MM.1S (cell line): ENCODE measurements around the gene PTPRN2.

Experiments used
- CTCF ChIP-seq: fragments of 300-600 bp; sonication (generic); IDR thresholded peaks from 2 replicates; pipeline ENCODE4 v1.5.1; 2016; ENCODE audit warnings: antibody characterized with exemption, low read length, mixed read lengths
- EZH2 ChIP-seq: fragments of 300-600 bp; sonication (generic); optimal IDR thresholded peaks from 2 replicates; pipeline ENCODE3; 2017; ENCODE audit warnings: low read depth, mild to moderate bottlenecking, antibody characterized with exemption, low read length, mixed read lengths

DNA sequence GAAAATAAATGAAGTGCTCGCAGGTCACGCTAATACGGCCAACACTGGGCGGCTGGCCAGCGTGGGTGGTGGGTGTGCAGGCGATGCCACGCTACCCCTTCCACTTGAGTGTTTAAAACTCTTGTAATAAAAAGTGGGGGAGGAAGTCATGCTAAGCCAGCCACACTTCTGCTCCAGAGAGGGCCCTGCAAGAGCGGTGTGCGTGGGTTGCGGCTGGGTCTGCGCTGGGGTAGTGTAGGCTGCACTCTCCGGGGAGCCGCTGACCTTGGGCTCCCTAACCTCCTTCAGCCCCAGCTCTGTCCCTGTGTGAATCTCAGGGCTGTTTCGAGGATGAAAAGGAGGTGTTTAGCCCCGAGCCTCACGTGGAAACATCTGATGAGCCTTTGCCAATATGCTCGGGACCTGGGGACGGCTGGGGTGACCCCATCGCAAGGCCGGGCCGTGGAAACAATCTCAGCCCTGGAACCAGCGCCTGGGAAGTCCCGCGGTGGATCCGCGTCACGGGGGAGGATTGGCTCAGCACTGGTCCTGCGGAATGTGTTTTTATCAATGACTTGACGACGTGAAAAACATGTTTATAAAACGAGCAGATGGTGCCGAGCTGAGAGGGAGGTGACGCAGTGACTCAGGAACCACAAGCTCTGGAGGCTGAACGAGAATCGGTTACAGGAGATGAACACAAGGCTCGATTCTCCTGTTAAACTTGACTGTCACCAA is 972.4 kb downstream of the PTPRN2 start:
- no peak for TF ChIP-seq CTCF
- TF ChIP-seq EZH2 = no peak
